C4-2B (cell line): ENCODE data around the gene METTL3.

ENCODE experiments used
- H3K27ac ChIP-seq: fragments of 450-650 bp; 2 replicates; pipeline ENCODE4 v1.5.1; 2017
- ZFX ChIP-seq: fragments of 450-650 bp; IDR thresholded peaks from 2 replicates; pipeline ENCODE4 v1.6.1; 2017
- TF ChIP-seq, protein P1 (sequence below): fragments of 450-650 bp; conservative IDR thresholded peaks from 2 replicates; pipeline ENCODE4 v1.5.1; 2017; ENCODE audit warnings: mild to moderate bottlenecking

METTL3 gene

GRCh38 chr14:21525571-21525961 lies 14.4 kb upstream of the METTL3 start:
- H3K27ac ChIP-seq: peak overlapping the region; percentile 63
- TF ChIP-seq, protein P1, sequence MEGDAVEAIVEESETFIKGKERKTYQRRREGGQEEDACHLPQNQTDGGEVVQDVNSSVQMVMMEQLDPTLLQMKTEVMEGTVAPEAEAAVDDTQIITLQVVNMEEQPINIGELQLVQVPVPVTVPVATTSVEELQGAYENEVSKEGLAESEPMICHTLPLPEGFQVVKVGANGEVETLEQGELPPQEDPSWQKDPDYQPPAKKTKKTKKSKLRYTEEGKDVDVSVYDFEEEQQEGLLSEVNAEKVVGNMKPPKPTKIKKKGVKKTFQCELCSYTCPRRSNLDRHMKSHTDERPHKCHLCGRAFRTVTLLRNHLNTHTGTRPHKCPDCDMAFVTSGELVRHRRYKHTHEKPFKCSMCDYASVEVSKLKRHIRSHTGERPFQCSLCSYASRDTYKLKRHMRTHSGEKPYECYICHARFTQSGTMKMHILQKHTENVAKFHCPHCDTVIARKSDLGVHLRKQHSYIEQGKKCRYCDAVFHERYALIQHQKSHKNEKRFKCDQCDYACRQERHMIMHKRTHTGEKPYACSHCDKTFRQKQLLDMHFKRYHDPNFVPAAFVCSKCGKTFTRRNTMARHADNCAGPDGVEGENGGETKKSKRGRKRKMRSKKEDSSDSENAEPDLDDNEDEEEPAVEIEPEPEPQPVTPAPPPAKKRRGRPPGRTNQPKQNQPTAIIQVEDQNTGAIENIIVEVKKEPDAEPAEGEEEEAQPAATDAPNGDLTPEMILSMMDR: no peak
- TF ChIP-seq ZFX: no peak

GRCh38 chr14:21524575-21525490 lies 13.7 kb upstream of the METTL3 start:
- no peak overlapping the region for H3K27ac ChIP-seq
- TF ChIP-seq ZFX: no peak
- TF ChIP-seq, protein P1: no peak

GRCh38 chr14:21523203-21523602 lies 12.1 kb upstream of the METTL3 start:
- no peak for TF ChIP-seq ZFX
- TF ChIP-seq, protein P1: no peak
- H3K27ac ChIP-seq: no peak overlapping the region

GRCh38 chr14:21521501-21521900 lies 10.4 kb upstream of the METTL3 start:
- no peak overlapping the region for H3K27ac ChIP-seq
- no peak for TF ChIP-seq ZFX
- TF ChIP-seq, protein P1: no peak

GRCh38 chr14:21520767-21521166 lies 9.6 kb upstream of the METTL3 start:
- H3K27ac ChIP-seq: no peak overlapping the region
- TF ChIP-seq, protein P1: no peak
- no peak for TF ChIP-seq ZFX

GRCh38 chr14:21518725-21519124 lies 7.6 kb upstream of the METTL3 start:
- TF ChIP-seq, protein P1: no peak
- no peak for TF ChIP-seq ZFX

GRCh38 chr14:21514341-21514740 lies 3.2 kb upstream of the METTL3 start:
- H3K27ac ChIP-seq: no peak overlapping the region
- TF ChIP-seq, protein P1: no peak
- TF ChIP-seq ZFX: no peak

More at GRCh38 chr14:21518725-21519124, 7.6 kb upstream of the METTL3 start:
- no peak overlapping the region for H3K27ac ChIP-seq
